Dendritic cell treated with granulocyte-macrophage colony-stimulating factor and Interleukin-4, amounts not matched to agents 40 ng/mL and 50 ng/mL, for 4 days (primary cell): ENCODE data around the gene SCN1B.
A peak's percentile ranks its signal among the peaks of the same experiment; 100 is the strongest.

Experiments used
- H3K27ac Mint-ChIP-seq: one replicate; pipeline ENCODE4 v1.8.0; 2022; ENCODE audit warnings: mild to moderate bottlenecking, mixed read lengths
- H3K27me3 Mint-ChIP-seq: one replicate; pipeline ENCODE4 v1.8.0; 2022; ENCODE audit warnings: mild to moderate bottlenecking, mixed read lengths
- H3K36me3 Mint-ChIP-seq: one replicate; pipeline ENCODE4 v1.8.0; 2022; ENCODE audit warnings: low read depth, mixed read lengths
- H3K4me1 Mint-ChIP-seq: one replicate; pipeline ENCODE4 v1.8.0; 2022; ENCODE audit warnings: low read depth, mixed read lengths
- H3K4me3 Mint-ChIP-seq: one replicate; pipeline ENCODE4 v1.8.0; 2022; ENCODE audit warnings: mild to moderate bottlenecking, moderate library complexity, mixed read lengths
- H3K9me3 Mint-ChIP-seq: one replicate; pipeline ENCODE4 v1.8.0; 2022; ENCODE audit warnings: mixed read lengths
- intact Hi-C: fragments of 100-400 bp; cut with micrococcal nuclease; formaldehyde crosslinking; loops from one replicate; pipeline ENCODE4 v1.15.0; 2022

Gene SCN1B

DNA sequence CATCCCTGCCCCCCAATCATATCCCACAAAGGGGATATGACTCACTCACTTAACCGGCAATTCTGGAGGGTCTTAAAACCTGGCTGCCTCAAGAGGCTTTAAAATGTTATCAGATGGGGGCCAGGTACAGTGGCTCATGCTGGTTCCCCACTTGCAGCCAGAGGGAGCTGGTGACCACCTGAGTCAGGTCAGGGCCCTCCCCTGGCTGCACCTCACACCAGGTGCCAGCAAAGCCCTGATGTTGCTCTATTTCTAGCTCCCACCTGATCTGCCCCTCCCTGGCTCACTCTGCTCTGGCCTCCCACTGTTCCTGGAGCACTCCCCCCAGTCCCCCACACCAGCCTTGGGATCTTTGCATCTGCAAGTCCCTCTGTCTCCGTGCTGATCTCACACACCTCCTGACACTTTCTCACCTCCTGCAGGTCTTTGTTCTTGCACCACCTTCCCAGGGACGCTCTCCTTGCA lies 25.5 kb downstream of the SCN1B start:
- H3K36me3 Mint-ChIP-seq: no peaks in the 10 kb centered on the region
- intact Hi-C loops: no loop called here
- H3K27ac Mint-ChIP-seq: no peak overlapping the region
- peaks cover 5% of the 10 kb centered on the region for H3K4me1 Mint-ChIP-seq
- no peak overlapping the region for H3K4me3 Mint-ChIP-seq
- H3K27me3 Mint-ChIP-seq: peaks cover 16% of the 10 kb centered on the region
- H3K9me3 Mint-ChIP-seq: no peaks in the 10 kb centered on the region

DNA sequence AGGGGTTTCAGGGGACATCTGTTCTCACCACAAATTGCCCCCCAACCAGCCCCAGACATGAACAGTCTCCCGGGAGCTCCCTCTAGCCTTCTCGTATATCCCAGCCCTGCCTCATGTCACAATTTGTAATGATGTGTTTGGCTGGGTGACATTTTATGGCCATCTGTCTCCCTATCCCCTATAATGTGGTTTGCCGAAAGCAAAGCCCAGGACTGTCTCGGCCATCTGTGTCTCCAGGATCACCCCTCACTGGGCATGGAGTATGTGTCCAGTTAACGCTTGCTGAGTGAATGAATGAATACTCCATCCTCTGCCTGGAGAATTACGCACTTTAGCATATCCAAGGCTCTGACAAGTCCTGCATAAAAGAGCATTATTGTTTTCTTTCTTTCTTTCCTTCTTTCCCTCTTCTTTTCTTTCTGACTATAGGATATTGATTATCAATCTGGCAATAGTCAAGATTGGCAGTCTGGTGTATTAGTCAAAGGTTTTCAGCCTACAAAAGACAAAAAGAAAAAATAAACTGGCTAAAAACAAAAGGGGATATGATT lies 26.3 kb downstream of the SCN1B start:
- Mint-ChIP-seq H3K4me3 (no peak overlapping the region), H3K4me1 (peaks cover 5% of the 10 kb centered on the region), H3K27me3 (peaks cover 16% of the 10 kb centered on the region), H3K27ac (no peak overlapping the region), H3K36me3 (no peaks in the 10 kb centered on the region), H3K9me3 (no peaks in the 10 kb centered on the region)
- intact Hi-C loops: no loop called here

DNA sequence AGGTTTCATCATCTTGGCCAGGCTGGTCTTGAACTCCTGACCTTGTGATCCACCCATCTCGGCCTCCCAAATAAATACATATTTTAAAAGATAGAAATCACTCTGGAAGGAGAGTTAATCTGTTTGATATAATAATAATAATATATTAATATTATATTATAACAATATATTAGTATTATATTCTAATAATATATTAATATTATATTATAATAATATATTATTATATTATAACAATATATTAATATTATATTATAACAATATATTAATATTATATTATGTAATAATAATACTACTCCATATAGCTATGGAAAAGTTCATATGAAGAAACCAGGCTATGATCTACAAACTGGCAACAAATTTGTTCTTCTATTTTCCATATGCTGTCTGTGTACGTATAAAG lies 28.1 kb downstream of the SCN1B start:
- Mint-ChIP-seq H3K36me3 (no peaks in the 10 kb centered on the region), H3K4me1 (no peaks in the 10 kb centered on the region), H3K27ac (no peak overlapping the region), H3K4me3 (no peak overlapping the region), H3K9me3 (no peaks in the 10 kb centered on the region), H3K27me3 (peaks cover 15% of the 10 kb centered on the region)
- intact Hi-C loops: no loop called here

DNA sequence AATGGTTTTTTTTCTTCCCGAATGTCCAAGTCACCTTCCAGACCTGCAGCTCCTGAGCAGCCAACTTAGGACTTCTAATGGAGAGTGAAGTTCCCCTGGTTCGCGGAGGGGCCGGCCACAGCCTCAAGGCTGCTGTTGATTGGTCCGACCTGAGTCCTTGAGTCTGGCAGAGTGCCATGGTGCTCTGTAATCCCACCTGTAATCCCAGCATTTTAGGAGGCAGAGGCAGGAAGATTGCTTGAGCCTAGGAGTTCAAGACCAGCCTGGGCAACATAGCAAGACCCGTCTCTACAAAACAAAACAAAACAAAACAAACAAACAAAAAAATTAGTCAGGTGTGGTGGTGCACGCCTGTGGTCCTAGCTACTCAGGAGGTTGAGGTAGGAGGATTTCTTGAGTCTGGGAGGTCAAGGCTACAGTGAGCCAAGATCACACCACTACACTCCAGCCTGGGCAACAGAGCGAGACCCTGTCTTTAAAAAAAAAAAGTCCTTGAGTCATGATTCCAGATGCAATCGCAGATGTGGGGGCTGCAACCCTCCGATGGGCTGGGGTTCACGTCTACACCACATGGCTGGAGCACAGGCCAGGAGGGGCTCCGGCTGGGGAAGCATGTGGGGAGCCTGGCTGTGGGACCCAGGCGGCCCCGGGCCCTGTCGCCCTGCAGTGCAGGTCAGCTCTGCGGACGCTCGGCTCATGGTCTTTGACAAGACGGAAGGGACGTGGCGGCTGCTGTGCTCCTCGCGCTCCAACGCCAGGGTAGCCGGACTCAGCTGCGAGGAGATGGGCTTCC lies 28.9 kb downstream of the SCN1B start:
- H3K4me3 Mint-ChIP-seq: no peak overlapping the region
- no peaks in the 10 kb centered on the region for H3K36me3 Mint-ChIP-seq
- peaks cover 19% of the 10 kb centered on the region for H3K27me3 Mint-ChIP-seq
- no peak overlapping the region for H3K27ac Mint-ChIP-seq
- intact Hi-C loops: no loop called here
- H3K4me1 Mint-ChIP-seq: no peaks in the 10 kb centered on the region
- H3K9me3 Mint-ChIP-seq: no peaks in the 10 kb centered on the region

DNA sequence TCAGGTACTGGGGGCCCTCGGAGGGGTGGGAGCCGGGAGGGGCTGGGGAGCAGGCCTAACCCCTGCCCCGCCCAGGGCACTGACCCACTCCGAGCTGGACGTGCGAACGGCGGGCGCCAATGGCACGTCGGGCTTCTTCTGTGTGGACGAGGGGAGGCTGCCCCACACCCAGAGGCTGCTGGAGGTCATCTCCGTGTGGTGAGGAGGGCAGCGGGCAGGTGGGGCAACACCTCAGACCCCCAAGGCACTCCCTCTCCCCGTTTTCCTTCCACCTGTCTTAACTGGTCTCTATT lies 29.5 kb downstream of the SCN1B start:
- peaks cover 19% of the 10 kb centered on the region for H3K27me3 Mint-ChIP-seq
- no peaks in the 10 kb centered on the region for H3K9me3 Mint-ChIP-seq
- intact Hi-C loops: no loop called here
- H3K36me3 Mint-ChIP-seq: no peaks in the 10 kb centered on the region
- no peaks in the 10 kb centered on the region for H3K4me1 Mint-ChIP-seq
- no peak overlapping the region for H3K27ac Mint-ChIP-seq
- no peak overlapping the region for H3K4me3 Mint-ChIP-seq

DNA sequence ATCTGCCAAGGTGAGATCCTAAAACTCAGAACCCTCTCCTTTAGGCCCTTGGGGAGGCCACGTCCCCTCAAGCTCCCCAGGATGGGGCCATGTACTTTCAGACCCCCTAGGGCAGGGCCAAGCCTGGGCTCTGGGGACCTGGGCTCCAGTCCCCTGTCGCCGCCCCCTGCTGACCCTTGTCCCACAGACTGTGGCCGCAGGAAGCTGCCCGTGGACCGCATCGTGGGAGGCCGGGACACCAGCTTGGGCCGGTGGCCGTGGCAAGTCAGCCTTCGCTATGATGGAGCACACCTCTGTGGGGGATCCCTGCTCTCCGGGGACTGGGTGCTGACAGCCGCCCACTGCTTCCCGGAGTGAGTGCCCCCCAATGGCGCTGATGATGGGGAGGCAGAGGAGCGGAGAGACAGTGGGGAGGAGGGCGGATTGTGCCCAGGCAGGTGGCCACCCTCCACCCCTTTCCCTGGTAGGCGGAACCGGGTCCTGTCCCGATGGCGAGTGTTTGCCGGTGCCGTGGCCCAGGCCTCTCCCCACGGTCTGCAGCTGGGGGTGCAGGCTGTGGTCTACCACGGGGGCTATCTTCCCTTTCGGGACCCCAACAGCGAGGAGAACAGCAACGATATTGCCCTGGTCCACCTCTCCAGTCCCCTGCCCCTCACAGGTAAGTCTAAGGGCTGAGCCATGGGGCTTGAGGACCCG lies 30.0 kb downstream of the SCN1B start:
- no peaks in the 10 kb centered on the region for H3K9me3 Mint-ChIP-seq
- H3K4me1 Mint-ChIP-seq: no peaks in the 10 kb centered on the region
- no peak overlapping the region for H3K4me3 Mint-ChIP-seq
- intact Hi-C loops: no loop called here
- H3K36me3 Mint-ChIP-seq: no peaks in the 10 kb centered on the region
- H3K27me3 Mint-ChIP-seq: peaks cover 17% of the 10 kb centered on the region
- H3K27ac Mint-ChIP-seq: no peak overlapping the region

DNA sequence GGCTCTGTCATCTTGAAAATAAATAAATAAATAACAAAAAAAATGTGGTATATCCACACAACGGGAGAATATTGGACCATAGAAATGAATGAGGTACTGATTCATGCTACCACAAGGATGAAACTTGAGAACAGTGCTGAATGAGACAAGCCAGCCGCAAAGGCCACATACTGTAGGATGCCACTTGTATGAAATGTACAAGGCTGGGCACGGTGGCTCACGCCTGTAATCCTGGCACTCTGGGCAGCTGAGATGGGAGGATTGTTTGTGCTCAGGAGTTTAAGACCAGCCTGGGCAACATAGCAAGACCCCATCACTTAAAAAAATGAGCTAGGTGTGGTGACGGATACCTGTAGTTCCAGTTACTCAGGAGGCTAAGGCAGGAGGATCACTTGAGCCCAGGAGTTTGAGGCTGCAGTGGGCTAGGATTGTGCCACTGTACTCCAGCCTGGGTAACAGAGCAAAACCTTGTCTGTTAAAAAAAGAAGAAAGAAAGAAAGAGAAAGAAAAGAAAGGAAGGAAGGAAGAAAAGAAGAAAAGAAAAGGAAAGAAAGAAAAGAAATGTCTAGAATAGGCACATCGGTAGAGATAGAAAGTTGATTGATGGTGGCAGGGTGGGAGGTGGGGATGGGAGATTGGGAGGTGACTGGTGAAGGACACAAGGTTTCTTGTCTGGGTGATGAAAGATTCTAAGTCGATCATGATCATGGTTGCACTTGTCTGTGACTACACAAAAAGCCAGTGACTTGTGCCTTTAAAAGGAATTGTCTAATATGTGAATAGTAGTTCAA lies 31.5 kb downstream of the SCN1B start:
- Mint-ChIP-seq H3K27me3 (peaks cover 6% of the 10 kb centered on the region), H3K4me1 (peaks cover 1% of the 10 kb centered on the region), H3K9me3 (no peaks in the 10 kb centered on the region), H3K27ac (no peak overlapping the region), H3K4me3 (no peak overlapping the region), H3K36me3 (no peaks in the 10 kb centered on the region)
- intact Hi-C loops: no loop called here

DNA sequence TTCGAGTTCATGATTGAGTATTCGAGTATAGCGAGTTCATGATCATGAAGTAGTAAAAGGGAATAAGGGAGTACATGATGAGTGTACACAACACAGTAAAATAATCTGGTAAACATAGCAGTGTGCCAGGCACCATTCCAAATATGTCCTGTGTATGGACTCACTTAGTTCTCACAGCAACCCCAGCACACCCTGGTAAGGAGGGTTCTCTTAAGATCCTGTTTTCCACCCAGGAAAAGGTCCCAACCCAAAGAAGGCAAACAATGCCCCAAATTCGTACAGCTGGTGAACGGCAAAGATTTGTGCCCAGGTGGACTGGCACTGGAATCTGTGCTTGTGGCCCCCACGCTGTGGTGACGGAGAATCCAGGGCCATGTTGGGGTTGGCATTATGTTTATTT lies 32.7 kb downstream of the SCN1B start:
- H3K4me1 Mint-ChIP-seq: peaks cover 6% of the 10 kb centered on the region
- H3K4me3 Mint-ChIP-seq: no peak overlapping the region
- no peaks in the 10 kb centered on the region for H3K9me3 Mint-ChIP-seq
- no peak overlapping the region for H3K27ac Mint-ChIP-seq
- H3K36me3 Mint-ChIP-seq: no peaks in the 10 kb centered on the region
- H3K27me3 Mint-ChIP-seq: peaks cover 6% of the 10 kb centered on the region
- intact Hi-C loops: no loop called here

DNA sequence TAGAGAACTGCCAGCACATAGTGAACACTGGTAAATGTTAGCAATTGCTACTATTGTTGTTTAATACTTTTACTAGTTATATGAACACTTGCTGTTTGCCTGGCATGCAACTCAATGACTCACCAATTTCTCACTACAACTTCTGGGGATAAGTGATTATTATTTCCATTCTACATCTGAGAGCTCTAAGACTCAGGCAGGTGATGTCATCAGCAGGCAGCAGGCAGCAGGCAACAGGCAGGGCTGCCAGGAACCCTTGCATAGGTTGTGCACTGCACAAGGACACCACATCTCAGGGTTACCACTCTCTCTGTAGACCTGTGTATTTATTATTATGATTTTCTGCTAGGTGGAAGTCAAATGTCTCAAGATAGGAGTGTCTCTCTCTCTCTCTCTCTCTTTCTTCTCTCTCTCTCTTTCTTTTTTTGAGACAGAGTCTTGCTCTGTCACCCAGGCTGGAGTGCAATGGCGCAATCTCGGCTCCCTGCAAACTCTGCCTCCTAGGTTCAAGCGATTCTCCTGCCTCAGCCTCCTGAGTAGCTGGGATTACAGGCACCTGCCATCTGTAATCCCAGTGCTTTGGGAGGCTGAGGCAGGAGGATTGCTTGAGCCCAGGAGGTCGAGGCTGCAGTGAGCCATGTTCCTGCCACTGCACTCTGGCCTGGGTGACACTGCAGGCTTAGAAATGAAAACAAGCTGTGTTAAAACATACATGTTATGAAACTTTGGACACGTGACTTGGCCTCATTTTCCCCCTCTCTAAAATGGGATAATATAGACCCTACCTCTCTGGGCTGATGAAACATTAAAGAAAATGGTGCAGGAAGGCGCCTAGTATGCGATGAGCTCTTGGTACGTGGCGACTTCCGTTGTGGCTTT lies 33.9 kb downstream of the SCN1B start:
- Mint-ChIP-seq H3K4me3 (no peak overlapping the region), H3K36me3 (no peaks in the 10 kb centered on the region), H3K4me1 (peaks cover 6% of the 10 kb centered on the region), H3K27ac (no peak overlapping the region), H3K9me3 (no peaks in the 10 kb centered on the region), H3K27me3 (peaks cover 10% of the 10 kb centered on the region)
- intact Hi-C loops: no loop called here

DNA sequence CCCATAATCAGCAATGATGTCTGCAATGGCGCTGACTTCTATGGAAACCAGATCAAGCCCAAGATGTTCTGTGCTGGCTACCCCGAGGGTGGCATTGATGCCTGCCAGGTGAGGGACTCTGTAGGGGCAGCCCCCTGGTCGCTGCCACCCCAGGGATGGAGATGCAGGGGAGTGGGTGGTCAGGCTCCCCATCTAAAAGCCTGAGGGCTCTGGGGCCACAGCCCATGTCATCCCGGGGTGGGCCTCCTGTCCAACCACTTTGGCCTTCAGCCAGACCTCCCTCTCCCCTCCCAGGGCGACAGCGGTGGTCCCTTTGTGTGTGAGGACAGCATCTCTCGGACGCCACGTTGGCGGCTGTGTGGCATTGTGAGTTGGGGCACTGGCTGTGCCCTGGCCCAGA lies 35.3 kb downstream of the SCN1B start:
- intact Hi-C loops: no loop called here
- Mint-ChIP-seq H3K27me3 (peaks cover 13% of the 10 kb centered on the region), H3K36me3 (no peaks in the 10 kb centered on the region), H3K27ac (no peak overlapping the region), H3K4me1 (peaks cover 6% of the 10 kb centered on the region), H3K9me3 (peaks cover 4% of the 10 kb centered on the region), H3K4me3 (no peak overlapping the region)

DNA sequence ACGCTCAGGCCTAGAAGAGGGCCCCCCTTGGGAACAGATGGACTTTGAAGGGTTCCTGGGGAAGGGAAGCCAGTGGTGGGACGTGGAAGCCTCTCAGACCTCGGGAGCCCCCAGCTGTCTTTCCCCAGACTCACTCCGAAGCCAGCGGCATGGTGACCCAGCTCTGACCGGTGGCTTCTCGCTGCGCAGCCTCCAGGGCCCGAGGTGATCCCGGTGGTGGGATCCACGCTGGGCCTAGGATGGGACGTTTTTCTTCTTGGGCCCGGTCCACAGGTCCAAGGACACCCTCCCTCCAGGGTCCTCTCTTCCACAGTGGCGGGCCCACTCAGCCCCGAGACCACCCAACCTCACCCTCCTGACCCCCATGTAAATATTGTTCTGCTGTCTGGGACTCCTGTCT lies 35.9 kb downstream of the SCN1B start:
- H3K27me3 Mint-ChIP-seq: peaks cover 13% of the 10 kb centered on the region
- H3K27ac Mint-ChIP-seq: no peak overlapping the region
- peaks cover 7% of the 10 kb centered on the region for H3K9me3 Mint-ChIP-seq
- peaks cover 6% of the 10 kb centered on the region for H3K4me1 Mint-ChIP-seq
- H3K36me3 Mint-ChIP-seq: no peaks in the 10 kb centered on the region
- H3K4me3 Mint-ChIP-seq: no peak overlapping the region
- intact Hi-C loops: loop anchor here (2.0 kb wide), 1 partner anchor 25 kb away; no protein-coding TSS in a partner anchor

DNA sequence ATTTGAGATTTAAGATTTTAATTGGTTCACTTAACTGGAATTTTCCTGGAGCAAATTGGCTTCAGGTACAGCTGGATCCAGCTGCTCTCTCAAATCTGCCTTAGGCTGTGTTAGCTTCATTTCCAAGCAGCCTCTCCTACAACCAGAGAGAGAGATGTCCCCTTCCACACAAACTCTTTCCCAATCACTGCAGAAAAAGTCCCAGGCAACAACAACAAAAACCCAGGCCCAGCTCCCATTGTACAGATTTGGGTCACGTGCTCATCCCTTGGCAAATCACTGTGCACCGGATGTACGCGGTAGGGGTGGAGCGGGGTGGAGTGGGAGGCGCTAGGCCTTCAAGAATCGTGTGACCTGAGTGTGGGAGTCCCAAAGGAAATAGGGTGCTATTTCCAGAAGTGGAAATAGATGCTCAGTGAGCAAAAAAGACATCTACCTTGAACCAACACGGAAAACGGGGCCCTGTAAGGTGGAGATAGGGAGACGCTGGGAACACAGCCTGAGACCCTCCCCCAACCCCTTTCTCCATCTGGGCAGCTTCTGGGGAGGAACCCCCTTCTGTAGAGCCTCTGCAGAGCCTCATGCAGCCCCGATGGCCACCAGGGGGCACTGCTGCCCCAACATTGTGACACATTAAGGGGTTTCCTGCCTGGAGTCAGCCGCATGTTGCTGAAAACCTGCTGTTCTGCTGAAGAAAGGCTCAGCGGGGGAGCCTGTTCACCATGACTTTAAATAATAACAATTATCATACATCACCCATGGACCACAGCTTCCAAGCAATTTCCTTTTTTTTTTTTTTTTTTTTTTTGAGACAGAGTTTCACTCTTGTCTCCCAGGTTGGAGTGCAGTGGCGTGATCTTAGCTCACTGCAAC lies 36.7 kb downstream of the SCN1B start:
- Mint-ChIP-seq H3K4me1 (peaks cover 6% of the 10 kb centered on the region), H3K9me3 (peaks cover 7% of the 10 kb centered on the region), H3K27me3 (peaks cover 13% of the 10 kb centered on the region), H3K27ac (no peak overlapping the region), H3K4me3 (peak overlapping the region; percentile 30), H3K36me3 (no peaks in the 10 kb centered on the region)
- intact Hi-C loops: loop anchor here (1.0 to 2.0 kb wide), 2 partner anchors 24 to 68 kb away; partner anchors contain the start of gene LGI4
